IMR-90 (cell line): ENCODE measurements around the gene LAMA2.

Experiments
- BHLHE40 ChIP-seq: fragments of 150-350 bp; IDR thresholded peaks from 2 replicates; pipeline ENCODE4 v1.6.1; 2016; ENCODE audit warnings: mild to moderate bottlenecking, low read depth, low read length
- CEBPB ChIP-seq: IDR thresholded peaks from 2 replicates; pipeline ENCODE4 v1.6.1; 2012; ENCODE audit warnings: low read depth, low read length, improper control_type of control experiment
- CHD1 ChIP-seq: IDR thresholded peaks from 2 replicates; pipeline ENCODE4 v1.6.1; 2012; ENCODE audit warnings: low read depth, low read length, improper control_type of control experiment
- CTCF ChIP-seq: conservative IDR thresholded peaks from 2 replicates; pipeline ENCODE4 v1.5.1; 2012; ENCODE audit warnings: mild to moderate bottlenecking, low read depth, low read length, improper control_type of control experiment
- ELK1 ChIP-seq: fragments of 150-350 bp; IDR thresholded peaks from 2 replicates; pipeline ENCODE4 v1.6.1; 2016; ENCODE audit warnings: low read depth, mild to moderate bottlenecking, low read length, moderate library complexity, borderline replicate concordance
- FOS ChIP-seq: fragments of 150-350 bp; IDR thresholded peaks from 2 replicates; pipeline ENCODE4 v1.6.1; 2016; ENCODE audit warnings: low read depth, low read length
- MXI1 ChIP-seq: IDR thresholded peaks from 2 replicates; pipeline ENCODE4 v1.6.1; 2012; ENCODE audit warnings: low read depth, mild to moderate bottlenecking, low read length, moderate library complexity, borderline replicate concordance
- POLR2A ChIP-seq: IDR thresholded peaks from 2 replicates; pipeline ENCODE4 v1.6.1; 2012; ENCODE audit warnings: mild to moderate bottlenecking, low read depth, low read length
- RFX5 ChIP-seq: IDR thresholded peaks from 2 replicates; pipeline ENCODE4 v1.8.0; 2012; ENCODE audit warnings: low read depth, mild to moderate bottlenecking, low read length, moderate library complexity

GRCh38 chr6:129184808-129185366, 301.9 kb downstream of the LAMA2 start:
- TF ChIP-seq POLR2A (no peak), BHLHE40 (no peak), MXI1 (no peak), CTCF (no peak), CEBPB (no peak), RFX5 (no peak), CHD1 (no peak), FOS (no peak), ELK1 (no peak)
